H1 (cell line): Measurements from ENCODE around the gene RUNX1. TPM values are rescaled to one million over a fixed set of nuclear protein-coding genes. Genes with fewer than 3 reads are reported as not detected.

Source experiments
- CEBPB ChIP-seq: IDR thresholded peaks from 2 replicates; pipeline ENCODE4 v1.6.1; 2012; ENCODE audit warnings: low read depth, low read length
- CHD1 ChIP-seq: IDR thresholded peaks from 2 replicates; pipeline ENCODE4 v1.6.1; 2012; ENCODE audit warnings: low read depth, low read length, improper control_type of control experiment
- CREB1 ChIP-seq: IDR thresholded peaks from 2 replicates; pipeline ENCODE4 v1.6.1; 2012; ENCODE audit warnings: inconsistent platforms
- RBBP5 ChIP-seq: IDR thresholded peaks from 2 replicates; pipeline ENCODE4 v1.7.1; 2012; ENCODE audit warnings: low read depth, mild to moderate bottlenecking, inconsistent platforms, low read length, moderate library complexity, borderline replicate concordance
- USF2 ChIP-seq: IDR thresholded peaks from 2 replicates; pipeline ENCODE4 v1.6.1; 2011; ENCODE audit warnings: low read length, improper control_type of control experiment
- YY1 ChIP-seq: IDR thresholded peaks from 2 replicates; pipeline ENCODE4 v1.6.1; 2011; ENCODE audit warnings: low read depth, mild to moderate bottlenecking, low read length
- polyA plus RNA-seq, 7 experiments: library from polyadenylated mRNA; depleted of rRNA in 3 of 7; stranded (reverse) in 5 of 7; unstranded in 2 of 7; fragments of >200 nt in 5 of 7; fragments of 200-250 nt in 2 of 7; gene quantifications; 1 replicate in 5 of 7; 2 replicates in 1 of 7; 4 replicates in 1 of 7; pipeline versions ENCODE4 v1.2.1 to v1.2.3, GENCODE V29; 2011 to 2013; ENCODE audit warnings: missing spikeins in 2 of 7, mixed read lengths in 2 of 7
- total RNA-seq: library from RNA; stranded (reverse); fragmentation: NEBNext Ultra II Directional; extraction: Animal tissue kit (Norgen Biotek cat#: 25700); gene quantifications from 2 replicates; pipeline ENCODE4 v1.2.1, GENCODE V29; 2021

The RUNX1 gene
- total and polyA plus RNA-seq, 2 of the 8 experiments (the other 6 are each of a cell fraction or from before 2014, with no cell fraction given): 0.20 to 0.60 TPM

DNA sequence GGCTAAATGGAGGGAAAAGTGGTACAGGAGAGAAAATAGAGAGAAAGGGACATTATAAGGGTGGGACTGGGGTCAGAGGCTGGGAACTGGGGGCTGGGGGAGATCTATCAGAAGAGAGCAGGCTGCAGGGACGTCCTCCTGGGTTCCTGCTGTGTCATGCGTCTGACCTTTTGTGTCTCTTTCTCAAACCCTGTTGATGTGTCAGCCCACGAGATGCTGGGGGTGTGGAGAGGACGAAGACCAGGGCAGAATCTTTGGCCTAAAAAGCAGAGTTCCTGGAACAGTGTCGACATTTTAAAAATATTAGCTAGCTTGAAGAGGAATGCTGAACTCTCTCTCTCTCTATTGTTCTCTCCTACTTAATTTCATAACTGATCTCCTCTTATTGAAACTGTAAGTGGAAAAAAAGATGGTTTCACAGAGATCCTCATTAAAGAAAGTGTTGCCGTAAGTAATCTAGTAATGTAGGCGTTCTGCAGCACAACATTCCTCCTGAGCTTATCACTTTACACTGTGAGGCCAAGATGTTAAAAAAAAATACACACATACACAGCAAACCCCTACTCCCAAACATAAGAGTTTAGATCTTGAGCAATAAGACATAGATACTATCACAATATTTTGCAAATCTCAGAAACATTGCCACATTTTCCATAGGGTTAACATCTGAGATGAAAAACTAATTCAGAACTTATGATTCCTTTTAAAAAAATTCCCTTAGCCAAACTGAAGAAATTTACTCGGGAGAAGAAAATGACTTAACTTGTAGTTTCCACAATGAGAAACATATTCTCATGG lies 52.6 kb downstream of the RUNX1 start (continued):
- TF ChIP-seq CHD1 (no peak), USF2 (no peak), YY1 (no peak), RBBP5 (no peak), CREB1 (no peak), CEBPB (no peak)
